HUES64 (cell line): Measurements from ENCODE around the gene DYSF.

Experiments used
- H3K27ac ChIP-seq: 2 replicates; pipeline ENCODE4 v1.7.0; 2013; ENCODE audit warnings: low read depth, low read length, inconsistent platforms
- H3K27me3 ChIP-seq: 2 replicates; pipeline ENCODE4 v1.6.1; 2013; ENCODE audit warnings: mild to moderate bottlenecking, low read length; ENCODE audit not compliant: insufficient read depth
- H3K36me3 ChIP-seq: 2 replicates; pipeline ENCODE4 v1.6.1; 2013; ENCODE audit warnings: mild to moderate bottlenecking, low read length; ENCODE audit not compliant: insufficient read depth
- H3K4me1 ChIP-seq: 2 replicates; pipeline ENCODE4 v1.6.1; 2013; ENCODE audit warnings: mild to moderate bottlenecking, low read length, moderate library complexity; ENCODE audit not compliant: insufficient read depth
- H3K4me3 ChIP-seq: 2 replicates; pipeline ENCODE4 v1.5.1; 2013; ENCODE audit warnings: mild to moderate bottlenecking, low read length, moderate library complexity
- H3K9ac ChIP-seq: 2 replicates; pipeline ENCODE4 v1.6.1; 2013; ENCODE audit warnings: mild to moderate bottlenecking, low read depth, low read length
- H3K9me3 ChIP-seq: 2 replicates; pipeline ENCODE4 v1.6.1; 2013; ENCODE audit warnings: low read depth, low read length; ENCODE audit not compliant: insufficient read depth
- WGBS: fragments of 150-250, 120-280 bp; methylation state at CpG from one replicate; pipeline ENCODE4 v1.1.7; 2013; ENCODE audit warnings: missing lambda C conversion rate; 5-methylcytosine and 5-hydroxymethylcytosine counted together

The DYSF gene

DNA sequence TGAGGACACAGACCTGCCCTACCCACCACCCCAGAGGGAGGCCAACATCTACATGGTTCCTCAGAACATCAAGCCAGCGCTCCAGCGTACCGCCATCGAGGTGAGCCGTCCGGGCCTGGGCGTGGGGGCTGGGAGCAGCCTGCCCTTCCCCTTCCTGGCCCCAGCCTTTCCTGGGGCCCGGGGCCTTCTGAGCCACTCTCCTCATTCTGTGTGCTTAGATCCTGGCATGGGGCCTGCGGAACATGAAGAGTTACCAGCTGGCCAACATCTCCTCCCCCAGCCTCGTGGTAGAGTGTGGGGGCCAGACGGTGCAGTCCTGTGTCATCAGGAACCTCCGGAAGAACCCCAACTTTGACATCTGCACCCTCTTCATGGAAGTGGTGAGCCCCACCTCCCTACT lies 157.9 kb downstream of the DYSF start:
- Histone ChIP-seq H3K36me3 (no peaks in the 10 kb centered on the region), H3K27me3 (no peaks in the 10 kb centered on the region; the same call in 1 of the 2 replicates), H3K4me3 (no peak overlapping the region), H3K4me1 (no peaks in the 10 kb centered on the region), H3K9ac (no peak overlapping the region), H3K9me3 (no peaks in the 10 kb centered on the region), H3K27ac (no peak overlapping the region)
- 95% methylated on average over 12 of the region's 12 CpGs for WGBS

DNA sequence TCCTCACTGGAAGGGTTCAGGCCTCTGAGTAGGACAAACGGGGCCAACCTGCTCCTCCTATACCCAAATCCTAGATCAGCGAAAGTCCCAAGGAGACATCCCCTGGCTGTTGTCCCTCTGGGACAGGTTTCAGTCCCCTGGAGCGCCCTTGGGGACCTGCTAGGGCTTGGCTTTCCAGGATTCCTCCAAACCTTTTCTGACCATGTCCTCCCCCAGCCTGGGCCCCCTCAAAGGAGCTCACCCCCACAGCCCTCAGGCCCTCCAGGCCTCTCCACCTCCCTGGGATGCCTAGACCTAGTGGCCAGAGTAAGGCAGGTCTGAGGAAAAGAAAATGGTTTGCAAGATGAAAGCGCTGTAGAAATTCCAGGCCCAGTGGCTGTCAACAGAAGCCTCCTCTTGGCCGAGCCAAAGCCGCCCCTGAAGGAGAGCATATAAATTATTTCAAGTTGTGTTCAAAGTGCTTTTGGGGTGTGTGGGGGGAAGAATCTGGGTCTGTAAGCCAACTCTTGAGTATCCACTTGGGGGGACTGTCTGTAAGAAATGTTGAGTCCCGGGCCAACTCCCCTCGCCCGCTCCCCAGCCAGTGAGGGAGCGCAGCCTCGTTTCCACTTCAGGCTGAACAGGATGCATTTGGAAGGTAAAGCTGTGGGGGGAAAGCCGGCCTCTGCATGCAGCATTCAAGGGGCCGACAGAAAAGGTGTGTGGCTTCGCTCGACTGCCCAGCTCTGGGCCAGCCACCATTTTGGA lies 158.6 kb downstream of the DYSF start:
- Histone ChIP-seq H3K9me3 (no peaks in the 10 kb centered on the region), H3K27ac (no peak overlapping the region), H3K9ac (no peak overlapping the region), H3K36me3 (no peaks in the 10 kb centered on the region), H3K27me3 (no peaks in the 10 kb centered on the region; the same call in 1 of the 2 replicates), H3K4me3 (no peak overlapping the region), H3K4me1 (no peaks in the 10 kb centered on the region)
- WGBS = 95% methylated on average over 15 of the region's 15 CpGs

DNA sequence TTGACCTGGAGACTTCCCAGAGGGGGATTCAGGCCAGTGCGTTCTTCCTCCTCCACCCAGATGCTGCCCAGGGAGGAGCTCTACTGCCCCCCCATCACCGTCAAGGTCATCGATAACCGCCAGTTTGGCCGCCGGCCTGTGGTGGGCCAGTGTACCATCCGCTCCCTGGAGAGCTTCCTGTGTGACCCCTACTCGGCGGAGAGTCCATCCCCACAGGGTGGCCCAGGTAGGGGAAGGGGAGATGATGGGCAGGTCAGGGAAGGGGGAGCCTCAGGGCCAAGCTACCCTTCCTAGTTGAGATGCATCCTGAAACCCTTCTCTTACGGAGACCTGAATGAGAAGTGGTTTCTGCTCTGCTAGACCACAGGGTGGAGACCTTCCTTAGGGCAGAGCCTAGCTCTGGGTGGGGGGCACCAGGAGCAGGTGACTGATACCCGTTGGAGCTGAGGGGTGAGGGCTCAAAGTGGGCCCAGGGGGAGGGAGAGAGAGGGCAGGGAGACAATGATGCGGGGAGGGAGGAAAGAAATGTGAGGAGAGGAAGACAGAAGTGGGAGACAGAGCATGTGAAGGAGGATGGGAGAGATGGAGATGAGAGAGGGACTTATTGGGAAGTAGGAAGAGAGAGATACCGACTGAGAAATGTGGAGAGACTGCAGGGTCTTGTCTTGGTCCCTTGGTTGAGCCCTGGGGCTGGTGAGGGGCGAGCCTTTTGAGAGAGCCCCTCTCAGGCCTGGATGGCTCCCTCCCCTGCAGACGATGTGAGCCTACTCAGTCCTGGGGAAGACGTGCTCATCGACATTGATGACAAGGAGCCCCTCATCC lies 159.4 kb downstream of the DYSF start:
- Histone ChIP-seq H3K27me3 (no peaks in the 10 kb centered on the region), H3K27ac (no peak overlapping the region), H3K9me3 (no peaks in the 10 kb centered on the region), H3K36me3 (no peaks in the 10 kb centered on the region), H3K4me3 (no peak overlapping the region), H3K9ac (no peak overlapping the region), H3K4me1 (no peaks in the 10 kb centered on the region)
- 95% methylated on average over 17 of the region's 17 CpGs for WGBS

DNA sequence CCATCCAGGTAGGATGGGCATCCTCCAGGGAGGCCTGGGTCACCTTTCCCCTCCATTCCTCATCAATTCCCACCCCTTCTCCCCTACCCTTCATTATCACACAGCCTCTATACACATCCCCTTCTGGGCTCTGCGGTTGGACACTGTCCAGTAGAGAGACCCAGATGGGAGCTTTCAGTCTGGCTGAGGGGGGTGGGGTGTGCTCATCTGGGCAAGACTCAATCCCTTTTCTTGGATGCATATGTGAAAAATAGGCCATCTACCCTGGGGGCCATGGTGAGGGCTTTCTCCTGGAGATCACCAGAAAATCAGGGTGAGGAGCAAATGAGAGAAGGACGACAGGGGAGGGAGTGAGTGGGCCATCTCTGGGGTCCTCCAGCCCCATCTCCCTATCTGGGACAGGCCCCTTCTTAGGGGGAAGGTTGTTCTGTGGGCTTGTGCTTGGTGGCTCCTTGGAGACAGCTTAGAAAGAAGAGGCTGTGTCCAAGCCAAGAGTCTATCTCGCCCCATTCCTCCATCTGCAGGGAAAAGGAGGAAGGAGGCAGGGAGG lies 160.1 kb downstream of the DYSF start:
- 100% methylated on average over 3 of the region's 3 CpGs for WGBS
- no peaks in the 10 kb centered on the region for H3K27me3 ChIP-seq
- H3K27ac ChIP-seq = no peak overlapping the region
- H3K36me3 ChIP-seq = no peaks in the 10 kb centered on the region
- H3K9ac ChIP-seq = no peak overlapping the region
- H3K4me3 ChIP-seq = no peak overlapping the region
- no peaks in the 10 kb centered on the region for H3K9me3 ChIP-seq
- no peaks in the 10 kb centered on the region for H3K4me1 ChIP-seq

DNA sequence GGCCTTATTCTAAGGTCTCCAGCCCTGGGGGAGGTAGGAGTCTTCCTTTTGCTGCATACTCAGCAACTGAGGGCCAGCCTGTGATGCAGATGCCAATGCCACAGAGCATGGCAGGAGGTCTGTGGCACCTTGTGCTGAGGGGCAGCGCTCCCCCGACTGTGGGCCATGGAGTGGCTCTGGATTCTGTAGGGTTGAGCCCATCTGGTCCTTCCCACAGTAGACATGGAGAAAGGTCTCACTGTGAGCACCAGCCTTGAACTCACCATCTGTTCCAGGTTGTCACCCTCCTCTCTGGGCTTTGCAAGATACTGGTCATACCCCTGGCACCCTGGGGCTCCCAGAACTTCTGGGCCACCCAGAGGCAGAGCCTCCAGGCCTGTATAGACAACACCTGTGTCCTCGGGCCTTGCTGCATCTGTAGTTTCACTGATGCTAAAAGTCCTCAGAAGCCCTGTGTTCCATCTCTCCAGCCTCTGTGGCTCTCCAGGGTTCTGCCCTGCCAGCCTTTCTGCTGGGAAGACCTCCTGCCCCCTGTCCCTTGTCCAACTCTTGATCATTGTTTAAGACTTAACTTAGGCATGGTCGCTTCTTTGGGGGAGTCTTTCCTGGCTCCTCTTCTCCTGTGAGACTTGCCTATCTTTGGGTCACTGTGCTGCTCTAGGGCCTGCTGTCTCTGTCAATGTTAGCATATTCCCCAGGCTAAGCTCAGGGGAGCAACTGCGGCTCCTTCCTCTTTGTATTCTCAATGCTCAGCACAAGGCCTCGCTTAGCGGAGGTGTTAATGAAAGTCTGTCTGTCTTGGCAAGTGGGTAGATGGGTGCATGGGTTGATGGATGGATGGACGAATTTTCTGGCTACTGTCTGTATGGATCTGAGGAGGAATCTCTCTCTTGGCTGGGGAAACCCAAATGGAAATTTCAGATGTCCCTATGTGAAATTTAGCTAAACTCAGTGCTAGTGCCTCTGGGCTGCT lies 160.9 kb downstream of the DYSF start:
- WGBS = 90% methylated on average over 8 of the region's 8 CpGs
- H3K27ac ChIP-seq = no peak overlapping the region
- H3K4me3 ChIP-seq = no peak overlapping the region
- H3K9me3 ChIP-seq = no peaks in the 10 kb centered on the region
- H3K36me3 ChIP-seq = no peaks in the 10 kb centered on the region
- no peak overlapping the region for H3K9ac ChIP-seq
- H3K27me3 ChIP-seq = no peaks in the 10 kb centered on the region
- H3K4me1 ChIP-seq = no peaks in the 10 kb centered on the region

DNA sequence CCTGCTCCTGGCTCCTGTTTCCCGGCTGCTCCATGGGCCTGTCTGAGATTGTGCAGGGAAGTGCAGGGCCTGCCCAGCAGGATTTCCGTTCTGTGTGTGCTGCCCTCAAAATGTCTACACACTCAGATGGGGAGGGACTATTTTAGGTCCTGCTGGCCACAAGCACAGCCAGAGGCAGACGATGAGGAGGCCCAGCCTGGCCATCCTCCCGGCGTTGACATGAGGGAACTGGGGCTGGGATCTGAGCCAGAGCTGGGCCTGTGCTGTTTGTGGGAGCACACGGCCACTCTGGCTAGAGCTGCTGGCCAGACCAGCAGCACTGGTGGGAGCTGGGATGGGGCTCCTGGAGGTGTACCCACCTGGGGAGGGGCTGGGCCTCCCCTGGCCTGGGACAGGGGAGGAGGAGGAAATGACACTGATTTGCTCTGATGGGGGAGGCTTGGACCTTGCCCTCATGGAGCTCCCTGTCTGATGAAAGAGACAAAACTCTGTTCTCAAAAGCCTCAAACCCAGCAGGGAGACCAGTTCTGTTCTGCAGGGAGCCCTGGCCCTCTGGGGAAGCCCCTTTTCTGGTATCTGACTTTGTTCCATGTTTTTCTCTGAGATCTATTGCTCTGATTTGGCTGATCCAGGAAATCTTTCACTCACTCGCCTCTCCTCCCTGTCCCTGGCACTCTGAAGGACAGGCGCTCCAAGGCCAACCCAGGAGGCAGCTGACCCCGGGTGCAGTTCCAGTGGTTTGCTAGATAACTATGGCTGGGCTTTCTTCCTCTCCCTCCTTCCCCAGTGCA lies 161.8 kb downstream of the DYSF start:
- Histone ChIP-seq H3K9me3 (no peaks in the 10 kb centered on the region), H3K4me1 (no peaks in the 10 kb centered on the region), H3K9ac (no peak overlapping the region), H3K4me3 (no peak overlapping the region), H3K36me3 (no peaks in the 10 kb centered on the region), H3K27me3 (no peaks in the 10 kb centered on the region), H3K27ac (no peak overlapping the region)
- 92% methylated on average over 9 of the region's 9 CpGs for WGBS

DNA sequence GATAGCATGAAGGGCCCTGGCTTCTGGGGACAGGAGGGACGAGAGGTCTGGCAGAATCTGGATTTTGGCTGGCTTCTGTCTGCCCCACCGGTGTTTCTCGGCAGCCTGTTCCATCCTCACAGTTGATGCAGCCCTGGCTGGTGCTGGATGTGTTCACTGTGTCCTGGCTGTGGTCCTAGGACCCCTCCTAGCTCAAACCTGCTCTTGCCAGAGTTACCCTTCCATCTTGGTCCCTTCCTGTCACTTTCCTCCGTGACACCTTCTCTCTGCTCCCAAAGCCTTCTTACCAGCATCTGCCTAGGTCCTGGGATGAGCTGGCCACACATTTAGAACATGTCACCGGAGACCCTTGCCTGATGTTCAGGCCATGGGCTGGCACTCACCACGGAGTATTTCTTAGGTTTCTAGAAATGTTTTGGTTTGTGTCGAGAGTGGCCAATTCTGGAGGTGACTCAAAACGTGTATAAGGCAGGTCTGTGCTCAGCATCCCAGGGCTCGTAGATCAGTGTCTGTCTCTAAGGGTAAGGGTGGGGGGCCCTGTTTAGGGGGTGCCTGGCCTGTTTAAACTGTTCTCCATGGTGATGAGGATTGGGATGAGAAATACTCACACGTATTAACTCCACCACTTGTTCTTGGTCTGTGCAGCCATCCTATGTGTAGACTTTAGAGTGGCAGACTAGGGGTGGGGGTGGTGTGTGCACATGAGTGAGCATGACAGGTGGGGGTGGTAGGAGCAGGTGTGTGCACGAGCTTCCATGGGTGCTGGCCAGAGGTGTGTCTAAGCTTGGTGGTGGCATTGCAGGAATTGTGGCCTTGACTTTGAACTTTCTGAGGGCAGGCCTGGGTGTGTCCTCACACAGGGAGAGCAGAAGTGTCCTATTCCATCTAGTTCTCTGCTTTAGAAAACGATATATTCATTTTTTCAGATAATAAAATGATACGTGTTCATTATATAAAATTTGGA lies 162.7 kb downstream of the DYSF start:
- no peak overlapping the region for H3K4me3 ChIP-seq
- WGBS = 92% methylated on average over 11 of the region's 13 CpGs

DNA sequence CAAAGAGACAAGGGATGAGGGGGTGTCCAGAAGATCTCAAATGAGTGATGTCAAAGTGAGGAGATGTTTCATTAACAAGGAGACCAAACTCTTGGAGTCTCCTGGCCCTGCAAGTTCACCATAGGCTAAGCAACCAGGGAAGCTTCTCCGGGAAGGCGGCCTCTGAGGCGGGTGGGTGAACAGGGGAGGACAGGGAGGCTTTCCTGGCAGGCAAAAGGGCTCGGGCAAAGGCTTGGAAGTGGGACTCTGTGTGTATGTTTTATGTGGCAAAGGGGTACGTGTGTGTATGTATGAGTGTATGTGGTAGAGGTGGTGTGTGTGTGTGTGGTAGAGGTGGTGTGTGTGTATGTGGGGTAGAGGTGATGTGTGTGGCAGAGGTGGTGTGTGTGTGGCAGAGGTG lies 163.9 kb downstream of the DYSF start:
- Histone ChIP-seq H3K9me3 (no peaks in the 10 kb centered on the region), H3K27me3 (no peaks in the 10 kb centered on the region), H3K4me1 (no peaks in the 10 kb centered on the region), H3K9ac (no peak overlapping the region), H3K36me3 (no peaks in the 10 kb centered on the region), H3K4me3 (no peak overlapping the region), H3K27ac (no peak overlapping the region)
- 91% methylated on average over 5 of the region's 5 CpGs for WGBS

More for the DNA sequence above, 162.7 kb downstream of the DYSF start:
- no peaks in the 10 kb centered on the region for H3K4me1 ChIP-seq
- H3K36me3 ChIP-seq = no peaks in the 10 kb centered on the region
- H3K9ac ChIP-seq = no peak overlapping the region
- no peaks in the 10 kb centered on the region for H3K9me3 ChIP-seq
- H3K27ac ChIP-seq = no peak overlapping the region
- H3K27me3 ChIP-seq = no peaks in the 10 kb centered on the region

DNA sequence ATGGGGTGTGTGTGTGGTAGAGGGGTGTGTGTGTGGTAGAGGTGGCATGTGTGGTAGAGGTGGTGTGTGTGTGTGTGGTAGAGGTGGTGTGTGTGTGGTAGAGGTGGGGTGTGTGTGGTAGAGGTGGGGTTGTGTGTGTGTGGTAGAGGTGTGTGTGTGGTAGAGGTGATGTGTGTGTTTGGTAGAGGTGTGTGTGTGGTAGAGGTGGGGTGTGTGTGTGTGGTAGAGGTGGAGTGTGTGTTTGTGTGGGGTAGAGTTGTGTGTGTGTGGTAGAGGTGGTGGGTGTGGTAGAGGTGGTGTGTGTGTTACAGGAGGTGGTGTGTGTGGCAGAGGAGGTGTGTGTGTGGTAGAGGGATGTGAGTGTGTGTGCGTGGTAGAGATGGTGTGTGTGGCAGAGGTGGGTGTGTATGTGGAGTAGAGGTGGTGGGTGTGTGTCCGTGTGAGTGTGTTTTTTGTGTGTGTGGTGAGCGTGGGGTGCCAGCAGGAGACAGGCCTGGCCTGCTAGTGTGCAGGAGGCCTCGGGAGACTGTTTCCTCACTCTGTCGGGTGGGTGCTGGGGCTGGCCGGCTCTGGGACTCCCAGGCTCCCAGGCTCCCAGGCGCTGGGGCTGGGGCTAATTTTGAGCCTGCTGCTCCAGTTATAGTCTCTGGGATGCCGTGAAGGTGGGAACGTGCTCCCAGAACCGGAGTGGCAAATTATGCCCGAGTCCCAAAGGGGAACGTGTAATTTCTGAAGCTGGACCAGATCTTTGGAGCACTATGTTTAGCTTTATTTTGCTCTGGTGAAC lies 165.2 kb downstream of the DYSF start:
- Histone ChIP-seq H3K36me3 (no peaks in the 10 kb centered on the region), H3K4me1 (no peaks in the 10 kb centered on the region), H3K9me3 (no peaks in the 10 kb centered on the region), H3K27me3 (no peaks in the 10 kb centered on the region), H3K4me3 (no peak overlapping the region), H3K27ac (no peak overlapping the region), H3K9ac (no peak overlapping the region)
- 89% methylated on average over 12 of the region's 12 CpGs for WGBS
